Raji (cell line): Measurements from ENCODE around the gene PTPRU.

ENCODE experiments used
- POLR2A ChIP-seq: IDR thresholded peaks from 2 replicates; pipeline ENCODE4 v1.6.1; 2011; ENCODE audit warnings: low read depth, low read length, control low read depth; ENCODE audit not compliant: insufficient read depth

The PTPRU gene

DNA sequence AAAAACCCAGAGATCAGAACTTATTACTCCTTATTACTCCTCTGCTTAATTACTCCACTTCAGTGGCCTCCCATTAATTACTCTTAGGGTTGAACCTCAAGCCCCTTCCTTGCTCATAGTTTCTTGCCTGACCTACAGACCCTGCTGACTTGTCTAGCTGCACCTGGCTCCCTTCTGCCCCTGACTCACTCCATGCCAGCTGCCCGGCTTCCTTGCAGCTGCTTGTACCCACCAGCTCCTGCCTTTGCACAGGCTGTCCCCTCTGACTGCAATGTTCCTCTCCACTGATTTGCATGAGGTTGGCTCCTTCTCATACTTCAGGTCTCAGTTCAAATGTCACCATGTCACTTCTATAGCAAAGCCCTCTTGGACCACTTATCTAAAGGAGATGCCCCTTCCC, 1.9 kb upstream of the PTPRU start:
- 0 out of 2 replicates have a peak, but pooled peaks have one; percentile 24 for TF ChIP-seq POLR2A

DNA sequence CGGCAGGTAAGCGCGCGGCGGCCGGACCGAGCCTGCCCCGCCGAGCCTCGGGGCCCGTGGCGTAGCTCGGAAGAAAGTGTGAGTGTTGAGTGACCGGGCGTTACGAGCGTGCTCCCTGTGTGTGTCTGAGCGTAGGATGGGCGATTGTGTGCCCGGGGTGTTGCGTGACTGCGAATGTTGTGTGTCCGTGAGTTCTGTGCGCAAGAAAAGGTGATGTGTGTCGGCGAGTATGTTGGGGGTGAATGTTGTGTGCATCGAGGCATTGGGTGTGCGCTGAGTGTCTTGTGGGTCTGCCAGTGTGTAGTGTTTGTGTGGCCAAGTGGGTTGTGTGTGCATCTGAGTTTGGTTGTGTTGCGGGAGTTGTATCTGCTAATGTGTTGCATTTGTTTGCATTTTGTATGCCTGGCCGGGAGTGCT, 398 bp downstream of the PTPRU start:
- TF ChIP-seq POLR2A: no peak

DNA sequence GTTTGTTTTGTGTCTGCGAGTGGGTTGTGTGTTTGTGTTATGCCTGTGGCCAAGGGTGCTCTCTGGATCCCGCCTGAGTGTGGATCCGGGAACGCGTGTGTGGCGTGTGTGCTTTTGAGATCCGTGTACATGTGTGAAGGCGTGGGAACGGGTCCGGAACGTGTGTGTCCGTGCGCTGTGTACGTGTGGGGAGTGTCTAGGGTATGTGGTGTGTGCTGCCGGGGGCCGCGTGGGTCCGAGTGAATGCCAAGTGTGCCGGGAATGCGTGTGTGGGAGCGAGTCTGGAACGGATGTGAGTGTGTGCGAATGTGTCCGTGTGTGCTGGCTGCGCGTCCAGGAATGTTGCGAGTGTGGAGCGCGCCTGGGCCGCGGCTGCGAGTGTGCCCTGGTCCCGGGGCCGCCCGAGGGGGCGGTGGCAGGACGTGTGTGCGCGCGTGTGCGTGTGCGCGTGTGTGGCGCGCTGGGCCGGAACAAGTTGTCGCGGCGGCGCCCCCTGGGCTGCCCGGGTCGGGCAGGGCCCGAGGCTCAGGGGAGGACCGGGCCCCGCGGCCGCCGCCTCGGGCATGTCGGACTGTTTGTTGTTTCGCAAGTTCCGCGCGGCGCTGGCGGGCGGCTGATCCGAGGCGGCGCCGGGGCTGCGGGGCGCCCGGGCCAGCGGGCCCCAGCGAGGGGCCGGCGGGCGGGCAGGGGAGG, 953 bp downstream of the PTPRU start:
- TF ChIP-seq POLR2A: no peak

DNA sequence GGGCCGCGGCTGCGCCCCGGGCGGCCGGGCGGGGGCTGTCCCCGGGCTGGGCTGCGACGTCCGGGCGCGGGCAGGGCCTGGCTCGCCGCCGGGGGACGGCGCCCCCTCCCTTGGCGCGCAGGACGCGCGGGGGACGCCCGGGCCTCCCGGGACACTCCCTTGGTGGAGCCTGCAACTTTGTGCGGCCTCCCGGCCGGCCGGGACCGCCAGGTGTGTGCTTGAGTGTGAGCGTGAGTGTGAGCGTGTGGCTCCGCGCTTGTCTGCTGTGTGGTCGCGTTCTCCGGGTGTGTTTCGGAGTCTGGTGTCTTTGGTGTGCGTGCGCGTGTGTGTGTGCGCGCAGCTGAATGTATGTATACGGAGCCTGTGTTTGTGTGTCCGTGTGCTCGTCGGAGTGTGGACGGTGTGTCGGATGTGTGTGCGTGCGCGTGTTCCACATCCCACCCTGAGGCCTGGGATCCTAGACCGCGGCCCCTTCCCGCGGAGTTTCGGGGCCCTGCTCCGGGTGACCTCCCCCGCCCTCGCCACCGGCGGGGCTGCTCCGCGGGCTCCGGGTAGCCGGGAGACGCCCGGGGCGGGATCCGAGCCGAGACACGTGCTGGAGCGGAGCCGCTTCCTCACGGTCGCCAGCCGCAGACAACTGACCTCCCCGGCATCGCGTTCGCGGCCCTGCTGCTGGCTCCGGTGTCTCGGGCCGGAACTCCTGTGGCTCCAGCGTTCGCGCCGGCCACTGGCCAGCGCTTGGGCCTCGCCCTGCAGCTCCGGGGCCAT, 1.7 kb downstream of the PTPRU start:
- no peak for TF ChIP-seq POLR2A

DNA sequence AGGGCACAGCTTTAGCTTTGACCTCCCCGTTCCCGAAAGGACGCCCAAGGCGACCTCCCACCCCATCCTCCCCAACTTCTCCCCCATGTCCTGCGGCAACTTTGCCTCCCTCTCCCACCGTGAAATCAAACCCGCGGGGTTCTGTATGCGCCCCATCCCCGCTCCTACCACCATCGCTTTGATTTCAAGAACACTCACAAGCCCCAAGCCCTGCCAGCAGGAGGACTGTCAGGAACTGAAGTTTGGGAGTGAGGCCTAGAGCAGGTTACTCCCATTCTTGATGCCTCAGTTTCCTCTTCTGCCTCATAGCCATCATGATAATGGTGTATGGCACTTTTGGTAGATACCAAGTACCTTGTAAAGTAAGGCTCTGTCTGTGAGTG, 2.3 kb downstream of the PTPRU start:
- TF ChIP-seq POLR2A: no peak

DNA sequence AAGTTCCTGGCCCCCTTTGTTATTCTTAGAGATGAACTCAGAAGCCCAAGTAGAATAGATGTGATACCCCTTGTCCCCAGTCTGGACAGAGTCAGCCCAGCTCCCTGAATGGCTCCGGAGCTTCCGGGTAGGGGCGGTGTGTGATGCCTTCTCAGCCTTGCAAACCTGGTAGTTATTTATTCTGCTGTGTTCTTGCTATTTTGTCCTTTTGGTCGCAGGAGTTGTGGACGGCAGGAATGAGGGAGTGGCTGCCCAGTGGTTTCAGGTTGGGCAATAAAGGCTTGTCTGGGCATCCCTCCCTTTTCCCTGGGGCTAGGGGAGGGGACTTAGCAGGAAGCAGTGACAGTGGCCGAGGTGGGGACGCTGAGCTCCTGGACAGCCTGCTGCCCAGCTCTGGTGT, 2.8 kb downstream of the PTPRU start:
- no peak for TF ChIP-seq POLR2A

DNA sequence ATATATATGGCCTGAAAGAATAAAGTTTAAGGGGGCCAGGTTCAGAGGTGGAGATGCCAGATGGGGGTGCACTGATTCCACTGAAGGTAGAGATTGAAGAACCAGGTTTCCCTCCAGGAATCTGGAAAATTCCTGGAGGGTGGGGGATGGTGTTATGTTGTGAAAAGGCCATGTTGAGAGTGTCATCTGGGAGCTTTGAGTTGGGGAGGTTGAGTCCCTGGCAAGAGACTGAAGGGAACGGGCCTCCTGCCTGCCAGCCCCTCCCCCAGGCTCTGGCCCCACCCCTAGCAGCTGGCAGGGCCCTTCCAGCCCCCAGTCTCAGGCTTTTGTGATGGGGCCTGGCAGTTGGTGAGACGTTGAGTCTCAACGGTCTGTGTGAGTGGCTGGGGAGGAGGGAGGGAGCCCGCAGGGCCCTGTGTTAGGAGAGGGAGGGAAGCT, 4.1 kb downstream of the PTPRU start:
- TF ChIP-seq POLR2A: no peak

DNA sequence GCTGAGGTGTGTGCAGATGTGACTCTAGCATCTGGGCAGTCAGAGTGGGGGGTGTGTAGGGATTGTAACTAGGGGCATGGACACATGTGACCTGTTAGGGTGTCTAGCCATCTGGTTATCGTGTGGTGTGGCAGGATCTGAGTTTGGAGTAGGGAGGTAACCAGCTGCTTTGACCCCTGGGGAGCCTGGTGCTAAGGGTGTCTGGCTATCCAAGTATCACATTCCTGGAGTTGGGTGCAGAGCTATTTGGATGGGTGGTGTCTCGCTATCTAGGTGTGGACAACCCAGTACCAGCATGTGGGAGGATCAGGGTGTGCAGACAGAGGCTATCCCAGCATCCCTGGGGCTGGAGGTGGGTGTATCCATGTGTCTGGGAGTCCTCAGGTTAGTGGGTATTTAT, 4.7 kb downstream of the PTPRU start:
- TF ChIP-seq POLR2A: no peak

DNA sequence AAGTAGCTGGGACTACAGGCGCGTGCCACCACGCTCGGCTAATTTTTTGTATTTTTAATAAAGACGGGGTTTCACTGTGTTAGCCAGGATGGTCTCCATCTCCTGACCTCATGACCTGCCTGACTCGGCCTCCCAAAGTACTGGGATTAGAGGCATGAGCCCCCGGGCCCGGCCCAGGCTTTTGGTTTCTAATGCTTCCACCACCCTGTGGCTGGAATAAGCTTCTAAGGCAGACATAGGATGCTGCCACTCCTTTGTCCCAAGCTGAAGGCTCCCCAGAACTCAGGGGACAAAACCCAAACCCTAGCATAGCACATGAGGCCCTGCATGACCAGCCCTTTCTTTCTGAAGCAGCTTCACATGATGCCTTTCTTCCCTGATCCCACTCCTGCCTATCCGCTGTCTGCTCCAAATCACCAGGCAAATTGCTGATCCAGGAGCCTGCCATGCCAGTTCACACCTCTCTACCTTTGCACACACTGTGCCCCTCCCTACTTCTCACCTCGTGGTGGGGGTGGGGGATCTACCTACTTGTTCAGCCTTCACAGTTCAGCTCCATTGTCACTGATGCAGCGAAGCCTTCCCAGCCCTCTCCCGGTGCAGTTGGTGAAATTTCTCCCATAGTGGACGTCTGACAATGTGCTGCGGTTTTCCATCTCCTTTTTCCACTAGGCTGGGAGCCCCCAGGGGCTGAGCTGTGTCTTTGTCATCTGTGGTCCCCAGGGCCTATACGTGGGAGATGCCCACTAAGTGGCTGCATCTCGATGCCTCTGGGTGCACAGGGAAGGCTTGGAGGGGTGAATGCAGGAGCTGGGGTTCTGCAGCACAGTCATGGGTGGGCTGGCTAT, 6.9 kb downstream of the PTPRU start:
- no peak for TF ChIP-seq POLR2A

DNA sequence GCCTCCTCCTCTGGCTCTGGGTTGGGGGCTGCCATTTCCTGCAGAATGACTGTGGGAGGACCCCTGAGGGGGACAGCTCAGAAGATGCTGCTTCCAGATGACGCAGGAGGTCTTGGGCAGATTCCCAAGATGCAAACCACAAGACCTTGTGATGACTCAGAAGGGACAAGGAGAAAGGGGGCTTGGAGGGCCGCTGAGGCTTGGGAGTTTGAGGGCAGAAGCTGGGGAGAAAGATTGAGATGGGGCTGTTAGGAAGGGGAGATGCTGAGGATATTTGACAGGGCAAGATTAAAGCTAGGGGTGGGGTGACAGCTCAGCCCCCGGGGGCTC, 7.5 kb downstream of the PTPRU start:
- TF ChIP-seq POLR2A: no peak

DNA sequence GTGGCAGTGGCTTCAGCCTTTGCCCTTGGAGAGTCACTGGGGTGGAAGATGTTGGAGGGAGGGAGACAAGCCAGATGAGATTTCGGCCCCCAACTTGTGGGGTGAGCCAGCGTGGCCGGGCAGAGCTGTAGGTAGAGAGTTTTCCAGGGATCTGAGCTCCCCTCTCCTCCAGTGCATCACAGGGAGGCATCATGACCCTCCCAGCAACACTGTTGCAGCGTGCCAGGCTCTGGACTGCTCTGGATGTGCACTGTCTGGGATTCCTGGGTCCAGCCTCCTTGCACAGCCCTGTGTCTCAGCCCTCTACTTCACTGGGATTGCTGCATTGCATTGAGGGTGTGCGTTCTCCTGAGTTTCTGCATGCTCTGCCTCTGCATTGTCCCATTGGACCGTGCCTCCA, 8.9 kb downstream of the PTPRU start:
- TF ChIP-seq POLR2A: no peak

DNA sequence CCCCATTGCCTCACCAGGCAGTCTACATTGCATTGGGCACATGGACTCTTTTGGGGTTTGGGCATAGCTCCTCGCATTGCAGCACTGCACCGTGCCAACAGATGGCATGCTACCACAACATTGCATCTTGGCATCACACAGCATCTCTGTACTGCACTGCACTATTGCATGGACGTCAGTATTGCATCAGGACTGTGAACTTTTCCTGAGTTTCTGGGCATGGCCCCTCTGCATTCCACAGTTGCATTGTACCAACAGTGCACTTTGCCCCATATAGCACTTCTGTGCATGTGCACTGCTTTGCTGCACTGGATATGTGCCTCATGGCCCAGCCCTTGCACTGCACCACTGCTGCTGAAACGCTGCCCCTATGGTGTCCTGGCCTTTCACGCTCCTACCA, 9.6 kb downstream of the PTPRU start:
- TF ChIP-seq POLR2A: no peak

DNA sequence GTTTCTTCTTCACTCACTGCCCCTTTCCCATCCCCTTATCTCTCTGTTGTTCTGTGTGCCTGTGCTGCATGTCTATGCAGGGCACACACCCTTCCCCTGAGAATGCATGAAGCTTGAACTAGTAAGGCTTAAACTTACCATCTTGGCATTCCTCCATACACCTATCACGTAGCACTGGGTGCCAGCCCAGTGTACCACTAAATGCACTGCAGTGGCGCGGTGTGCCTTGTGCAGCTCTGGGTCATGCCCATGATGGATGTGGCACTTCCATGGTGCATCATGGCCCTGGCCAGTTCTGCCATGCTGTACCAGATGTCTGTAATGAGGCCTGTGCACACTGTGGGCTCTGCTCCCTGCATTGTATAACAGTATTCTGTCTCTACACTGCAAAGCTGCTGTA, 10.7 kb downstream of the PTPRU start:
- no peak for TF ChIP-seq POLR2A

DNA sequence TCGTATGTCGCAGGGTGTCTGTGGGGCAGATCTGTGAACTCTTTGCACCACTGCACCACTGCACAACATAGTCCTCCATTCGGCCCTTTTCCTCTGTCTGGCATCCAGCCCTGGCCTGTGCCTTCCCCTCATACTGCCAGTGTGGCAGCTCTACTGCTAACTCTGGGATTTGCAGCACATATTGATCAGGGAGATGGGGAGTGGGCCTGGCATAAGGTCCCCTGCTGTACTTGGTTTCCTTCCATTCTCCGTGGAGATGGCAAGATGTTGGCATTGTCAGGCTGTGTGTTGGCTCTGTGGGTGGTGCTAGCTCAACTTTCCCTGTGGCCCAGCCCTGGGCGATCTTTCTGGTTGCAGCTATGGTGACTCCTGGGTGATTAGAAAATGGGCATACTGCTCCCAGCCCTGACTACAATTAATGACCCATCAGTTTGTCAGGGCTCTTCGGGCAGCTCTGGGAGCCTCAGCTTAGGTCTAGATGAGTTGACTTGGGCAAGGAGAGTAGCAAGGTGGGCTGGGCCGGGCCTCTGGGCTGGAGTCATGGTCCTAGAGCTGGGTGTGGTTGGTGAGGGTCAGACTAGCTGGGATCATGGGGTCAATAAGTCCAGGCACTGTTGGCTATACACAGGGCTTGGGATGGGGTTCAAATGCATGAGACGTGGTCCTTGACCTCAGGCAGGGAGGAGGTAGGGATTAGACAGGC, 11.4 kb downstream of the PTPRU start:
- no peak for TF ChIP-seq POLR2A

DNA sequence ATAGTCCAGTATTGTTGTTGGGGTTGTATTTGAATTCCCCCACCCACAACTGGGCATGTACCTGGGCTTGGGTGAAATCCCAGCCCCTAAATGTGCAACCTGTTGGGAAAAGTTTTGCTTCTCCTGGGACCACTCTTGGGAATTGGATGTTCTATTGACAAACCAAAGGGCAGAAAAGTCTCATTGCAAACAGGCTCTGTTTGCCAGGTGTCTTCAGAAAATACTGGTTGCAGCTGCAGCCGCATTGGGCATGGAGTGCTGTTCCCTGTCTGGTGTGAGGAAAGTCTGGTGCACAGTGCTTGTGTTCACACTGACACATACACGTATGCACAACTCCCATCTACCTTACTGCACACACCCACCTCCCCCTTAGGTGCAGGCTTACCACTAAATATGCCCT, 12.1 kb downstream of the PTPRU start:
- no peak for TF ChIP-seq POLR2A

DNA sequence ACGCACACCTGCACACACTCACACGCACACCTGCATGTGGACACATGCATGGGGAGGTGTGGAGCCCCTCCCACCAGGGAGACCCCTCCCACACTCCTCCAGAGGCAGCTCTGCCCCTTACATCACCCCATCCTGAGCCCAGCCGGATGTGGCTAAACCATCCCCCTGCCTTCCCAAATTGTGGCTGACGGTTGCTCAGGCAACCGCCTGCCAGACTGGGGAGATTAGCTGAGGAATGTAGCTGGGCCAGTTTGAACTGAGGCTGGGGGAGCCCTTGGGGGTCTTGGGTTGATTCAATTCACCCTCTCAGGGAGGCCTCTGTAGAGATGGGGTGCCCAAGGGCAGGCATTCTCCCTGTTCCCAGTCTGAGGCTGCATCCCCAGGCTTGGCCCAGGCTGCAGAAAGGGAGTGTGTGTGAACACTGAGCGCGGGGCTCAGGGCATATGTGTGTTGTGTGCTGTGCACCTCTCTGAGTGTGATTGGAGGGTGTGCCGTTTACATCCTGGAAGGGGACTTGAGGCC, 12.9 kb downstream of the PTPRU start:
- no peak for TF ChIP-seq POLR2A
